Neutrophil (primary cell): ENCODE results near the gene ZBP1.

Experiments
- H3K27ac ChIP-seq: fragments of 200-600 bp; sonication (generic); 2 replicates; pipeline ENCODE4 v1.5.1; 2016; ENCODE audit warnings: mild to moderate bottlenecking, moderate library complexity
- H3K27me3 ChIP-seq: fragments of 200-600 bp; sonication (generic); 2 replicates; pipeline ENCODE4 v1.6.0; 2016; ENCODE audit warnings: mild to moderate bottlenecking
- H3K36me3 ChIP-seq: fragments of 200-600 bp; sonication (generic); 2 replicates; pipeline ENCODE4 v1.5.1; 2017
- H3K4me1 ChIP-seq, 2 experiments: fragments of 200-600 bp in 1 of 2; sonication (generic) in 1 of 2; 1 replicate in 1 of 2; 2 replicates in 1 of 2; pipeline versions ENCODE4 v1.5.1 to v1.6.1; 2013 to 2016; ENCODE audit warnings: low read depth in 1 of 2, low read length in 1 of 2, mild to moderate bottlenecking in 1 of 2, moderate library complexity in 1 of 2; ENCODE audit not compliant: control insufficient read depth in 1 of 2, insufficient read depth in 1 of 2
- H3K4me3 ChIP-seq, 2 experiments: fragments of 200-600 bp in 1 of 2; sonication (generic) in 1 of 2; 1 replicate in 1 of 2; 2 replicates in 1 of 2; pipeline ENCODE4 v1.5.1; 2013 to 2016; ENCODE audit warnings: low read depth in 1 of 2, low read length in 1 of 2, mild to moderate bottlenecking in 1 of 2, moderate library complexity in 1 of 2
- H3K9me3 ChIP-seq: fragments of 200-600 bp; sonication (generic); 2 replicates; pipeline ENCODE4 v1.5.1; 2016
- CTCF ChIP-seq: fragments of 200-600 bp; sonication (generic); IDR thresholded peaks from 2 replicates; pipeline ENCODE4 v1.5.1; 2016; ENCODE audit warnings: antibody characterized with exemption

The ZBP1 gene

GRCh38 chr20:57605045-57605444 is 15.2 kb downstream of the ZBP1 start:
- H3K27ac ChIP-seq: no peak overlapping the region
- TF ChIP-seq CTCF: no peak
- no peaks in the 10 kb centered on the region for H3K4me1 ChIP-seq
- no peaks in the 10 kb centered on the region for H3K9me3 ChIP-seq
- peaks cover 62% of the 10 kb centered on the region for H3K36me3 ChIP-seq
- H3K27me3 ChIP-seq: peaks cover 17% of the 10 kb centered on the region
- H3K4me3 ChIP-seq: no peak overlapping the region

- no peak overlapping the region for H3K4me3 ChIP-seq
- H3K27ac ChIP-seq: no peak overlapping the region
- H3K4me1 ChIP-seq: no peaks in the 10 kb centered on the region
- no peak for TF ChIP-seq CTCF
- H3K36me3 ChIP-seq: peaks cover 42% of the 10 kb centered on the region
- H3K27me3 ChIP-seq: peaks cover 28% of the 10 kb centered on the region
- H3K9me3 ChIP-seq: no peaks in the 10 kb centered on the region
These were observed 17.1 kb downstream of the ZBP1 start for GRCh38 chr20:57603120-57603519.

GRCh38 chr20:57601737-57602136 is 18.5 kb downstream of the ZBP1 start:
- H3K36me3 ChIP-seq: peaks cover 28% of the 10 kb centered on the region
- TF ChIP-seq CTCF: no peak
- H3K27ac ChIP-seq: no peak overlapping the region
- H3K4me3 ChIP-seq: no peak overlapping the region
- H3K27me3 ChIP-seq: peaks cover 39% of the 10 kb centered on the region
- H3K4me1 ChIP-seq: peaks cover 0 to 5% of the 10 kb centered on the region in 2 experiments
- no peaks in the 10 kb centered on the region for H3K9me3 ChIP-seq

- H3K9me3 ChIP-seq: no peaks in the 10 kb centered on the region
- peaks cover 23% of the 10 kb centered on the region for H3K36me3 ChIP-seq
- peaks cover 39% of the 10 kb centered on the region for H3K27me3 ChIP-seq
- no peak for TF ChIP-seq CTCF
- no peak overlapping the region for H3K27ac ChIP-seq
- no peak overlapping the region for H3K4me3 ChIP-seq
- peaks cover 0 to 8% of the 10 kb centered on the region in 2 experiments for H3K4me1 ChIP-seq
These were observed 19.0 kb downstream of the ZBP1 start for GRCh38 chr20:57601211-57601570.

GRCh38 chr20:57600320-57601210 is 19.7 kb downstream of the ZBP1 start:
- Histone ChIP-seq H3K4me3 (no peak overlapping the region), H3K27ac (no peak overlapping the region), H3K4me1 (peaks cover 0 to 8% of the 10 kb centered on the region in 2 experiments), H3K36me3 (peaks cover 17% of the 10 kb centered on the region), H3K27me3 (peaks cover 39% of the 10 kb centered on the region), H3K9me3 (no peaks in the 10 kb centered on the region)
- no peak for TF ChIP-seq CTCF
